HEK293T (cell line): ENCODE data around the gene PRKAG2.

Experiments used
- BHLHE40 ChIP-seq: fragments of 450-650 bp; IDR thresholded peaks from 2 replicates; pipeline ENCODE4 v1.6.1; 2016; ENCODE audit warnings: mild to moderate bottlenecking, moderate library complexity, borderline replicate concordance
- CTBP1 ChIP-seq: fragments of 450-650 bp; IDR thresholded peaks from 2 replicates; pipeline ENCODE4 v1.6.1; 2016; ENCODE audit warnings: borderline replicate concordance
- FOXA1 ChIP-seq: fragments of 450-650 bp; IDR thresholded peaks from 2 replicates; pipeline ENCODE4 v1.6.1; 2016; ENCODE audit warnings: mild to moderate bottlenecking
- FOXK2 ChIP-seq: fragments of 450-650 bp; IDR thresholded peaks from 2 replicates; pipeline ENCODE4 v1.6.1; 2016; ENCODE audit warnings: mild to moderate bottlenecking
- FOXM1 ChIP-seq: fragments of 450-650 bp; IDR thresholded peaks from 2 replicates; pipeline ENCODE4 v1.6.1; 2017; ENCODE audit warnings: mild to moderate bottlenecking, borderline replicate concordance
- L3MBTL2 ChIP-seq: fragments of 450-650 bp; conservative IDR thresholded peaks from 2 replicates; pipeline ENCODE4 v1.6.1; 2016; ENCODE audit warnings: mild to moderate bottlenecking
- LEF1 ChIP-seq: fragments of 450-650 bp; IDR thresholded peaks from 2 replicates; pipeline ENCODE4 v1.6.1; 2017; ENCODE audit warnings: mild to moderate bottlenecking, borderline replicate concordance
- SP1 ChIP-seq: fragments of 450-650 bp; IDR thresholded peaks from 2 replicates; pipeline ENCODE4 v1.6.1; 2017
- SUZ12 ChIP-seq: fragments of 450-650 bp; IDR thresholded peaks from 2 replicates; pipeline ENCODE4 v1.6.1; 2016; ENCODE audit warnings: mild to moderate bottlenecking
- TARDBP ChIP-seq: fragments of 450-650 bp; IDR thresholded peaks from 2 replicates; pipeline ENCODE4 v1.6.1; 2016
- TF ChIP-seq, protein P1 (sequence below): fragments of 450-650 bp; IDR thresholded peaks from 2 replicates; pipeline ENCODE4 v1.6.1; 2016

DNA sequence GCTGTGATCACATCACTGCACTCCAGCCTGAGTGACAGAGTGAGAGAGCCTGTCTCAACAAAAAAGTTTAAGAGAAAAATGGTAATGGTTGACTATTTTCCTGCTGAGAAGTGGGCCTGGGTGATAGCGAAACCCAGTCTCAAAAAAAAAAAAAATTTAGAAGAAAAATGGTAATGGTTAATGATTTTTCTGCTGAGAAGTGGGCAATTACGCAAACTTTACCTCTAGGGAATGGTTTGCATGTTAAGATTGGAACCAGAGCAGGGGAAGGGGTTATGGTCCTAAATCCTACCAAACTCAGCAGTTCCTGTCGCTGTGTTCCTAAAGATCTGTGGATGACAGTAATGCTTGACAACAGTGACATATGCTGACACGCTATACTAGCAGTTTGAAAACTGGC is 226.8 kb downstream of the PRKAG2 start:
- TF ChIP-seq FOXM1 (no peak), CTBP1 (no peak), FOXK2 (no peak), LEF1 (no peak), FOXA1 (no peak), SP1 (no peak), SUZ12 (no peak), BHLHE40 (no peak), TARDBP (no peak), L3MBTL2 (no peak)
- TF ChIP-seq, protein P1, sequence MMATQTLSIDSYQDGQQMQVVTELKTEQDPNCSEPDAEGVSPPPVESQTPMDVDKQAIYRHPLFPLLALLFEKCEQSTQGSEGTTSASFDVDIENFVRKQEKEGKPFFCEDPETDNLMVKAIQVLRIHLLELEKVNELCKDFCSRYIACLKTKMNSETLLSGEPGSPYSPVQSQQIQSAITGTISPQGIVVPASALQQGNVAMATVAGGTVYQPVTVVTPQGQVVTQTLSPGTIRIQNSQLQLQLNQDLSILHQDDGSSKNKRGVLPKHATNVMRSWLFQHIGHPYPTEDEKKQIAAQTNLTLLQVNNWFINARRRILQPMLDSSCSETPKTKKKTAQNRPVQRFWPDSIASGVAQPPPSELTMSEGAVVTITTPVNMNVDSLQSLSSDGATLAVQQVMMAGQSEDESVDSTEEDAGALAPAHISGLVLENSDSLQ = no peak
